ENCODE measurements around the gene SLC7A14. TPM values are rescaled to one million over a fixed set of nuclear protein-coding genes. Genes with fewer than 3 reads are reported as not detected.

Gene SLC7A14
- total RNA-seq, 1 donor from 2014 or later = not detected

DNA sequence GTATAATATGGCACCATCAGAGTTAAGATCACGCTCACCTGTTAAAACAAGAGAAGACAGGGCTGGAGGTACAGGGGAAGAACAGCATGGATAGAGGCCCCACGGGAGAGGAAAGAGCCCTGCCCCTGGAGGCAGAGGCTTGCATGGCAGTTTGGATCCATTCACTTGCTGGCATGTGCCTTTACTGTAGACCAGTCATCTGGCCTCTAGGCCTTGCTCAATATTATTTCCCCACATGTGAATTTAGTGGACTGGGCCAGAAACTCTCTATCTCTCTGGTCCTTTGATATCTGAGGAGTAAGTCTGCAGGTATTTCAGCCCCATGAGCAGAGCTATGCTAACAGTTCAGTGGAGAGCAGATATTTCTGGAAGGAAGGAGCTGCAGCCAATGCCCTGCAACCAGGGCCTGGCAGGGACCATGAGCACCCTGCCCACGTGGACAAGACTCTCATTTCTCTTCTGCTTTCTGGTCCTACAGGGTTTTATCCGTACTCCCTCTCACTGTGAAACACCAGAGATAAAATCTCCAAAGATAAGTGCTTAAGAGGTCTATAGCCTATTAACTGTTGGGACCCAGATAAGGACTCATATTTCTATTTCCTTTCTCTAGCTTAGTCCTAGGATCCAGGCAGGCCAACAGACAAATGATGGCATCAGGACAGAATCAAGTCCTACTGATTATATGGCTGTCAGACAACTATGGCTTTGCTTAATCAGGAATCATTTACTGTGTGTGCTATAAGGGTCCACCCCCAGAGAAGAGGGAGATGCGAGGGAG, 102.2 kb downstream of the SLC7A14 start:
- Histone ChIP-seq H3K9ac (no peak overlapping the region), H3K36me3 (no peaks in the 10 kb centered on the region), H4K20me1 (ENCODE audit: low read depth) (no peaks in the 10 kb centered on the region), H3F3A (ENCODE audit: low read depth) (no peaks in the 10 kb centered on the region), H3K27ac (no peak overlapping the region), H3K27me3 (no peaks in the 10 kb centered on the region), H3K4me2 (no peak overlapping the region), H3K9me3 (ENCODE audit: low read depth) (no peaks in the 10 kb centered on the region), H2AFZ (replicated peaks) (no peak overlapping the region), H3K79me2 (ENCODE audit: low read depth) (no peaks in the 10 kb centered on the region), H3K4me1 (peaks cover 4% of the 10 kb centered on the region), H3K4me3 (no peak overlapping the region)
- Mint-ChIP-seq H3K4me1 (peaks cover 17% of the 10 kb centered on the region), H3K9me3 (peaks cover 8% of the 10 kb centered on the region), H3K4me3 (no peak overlapping the region), H3K36me3 (no peaks in the 10 kb centered on the region), H3K27me3 (ENCODE audit: insufficient read depth, low read depth) (peaks cover 8% of the 10 kb centered on the region), H3K27ac (peak overlapping the region; percentile 39)
- no peak for TF ChIP-seq EZH2 (IDR thresholded peaks at IDR 0.05)
- TF ChIP-seq, protein P1, sequence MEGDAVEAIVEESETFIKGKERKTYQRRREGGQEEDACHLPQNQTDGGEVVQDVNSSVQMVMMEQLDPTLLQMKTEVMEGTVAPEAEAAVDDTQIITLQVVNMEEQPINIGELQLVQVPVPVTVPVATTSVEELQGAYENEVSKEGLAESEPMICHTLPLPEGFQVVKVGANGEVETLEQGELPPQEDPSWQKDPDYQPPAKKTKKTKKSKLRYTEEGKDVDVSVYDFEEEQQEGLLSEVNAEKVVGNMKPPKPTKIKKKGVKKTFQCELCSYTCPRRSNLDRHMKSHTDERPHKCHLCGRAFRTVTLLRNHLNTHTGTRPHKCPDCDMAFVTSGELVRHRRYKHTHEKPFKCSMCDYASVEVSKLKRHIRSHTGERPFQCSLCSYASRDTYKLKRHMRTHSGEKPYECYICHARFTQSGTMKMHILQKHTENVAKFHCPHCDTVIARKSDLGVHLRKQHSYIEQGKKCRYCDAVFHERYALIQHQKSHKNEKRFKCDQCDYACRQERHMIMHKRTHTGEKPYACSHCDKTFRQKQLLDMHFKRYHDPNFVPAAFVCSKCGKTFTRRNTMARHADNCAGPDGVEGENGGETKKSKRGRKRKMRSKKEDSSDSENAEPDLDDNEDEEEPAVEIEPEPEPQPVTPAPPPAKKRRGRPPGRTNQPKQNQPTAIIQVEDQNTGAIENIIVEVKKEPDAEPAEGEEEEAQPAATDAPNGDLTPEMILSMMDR (IDR thresholded peaks at IDR 0.05) = peak; percentile 32
- DNase-seq (ENCODE audit: low spot score) = no peak

- Histone ChIP-seq H2AFZ (replicated peaks) (no peak overlapping the region), H4K20me1 (ENCODE audit: low read depth) (no peaks in the 10 kb centered on the region), H3K4me3 (no peak overlapping the region), H3K79me2 (ENCODE audit: low read depth) (no peaks in the 10 kb centered on the region), H3K27ac (no peak overlapping the region), H3K9ac (no peak overlapping the region), H3K36me3 (no peaks in the 10 kb centered on the region), H3K4me2 (no peak overlapping the region), H3K9me3 (ENCODE audit: low read depth) (no peaks in the 10 kb centered on the region), H3K4me1 (peaks cover 4% of the 10 kb centered on the region), H3K27me3 (no peaks in the 10 kb centered on the region), H3F3A (ENCODE audit: low read depth) (no peaks in the 10 kb centered on the region)
- Mint-ChIP-seq H3K27ac (no peak overlapping the region), H3K36me3 (no peaks in the 10 kb centered on the region), H3K4me1 (peaks cover 11% of the 10 kb centered on the region), H3K9me3 (peaks cover 8% of the 10 kb centered on the region), H3K27me3 (ENCODE audit: insufficient read depth, low read depth) (peaks cover 8% of the 10 kb centered on the region), H3K4me3 (no peak overlapping the region)
- DNase-seq (ENCODE audit: low spot score) = no peak
- TF ChIP-seq, protein P1 (IDR thresholded peaks at IDR 0.05) = no peak
- TF ChIP-seq EZH2phosphoT487 (IDR thresholded peaks at IDR 0.05) (no peak), EZH2 (IDR thresholded peaks at IDR 0.05) (no peak)
These were observed 103.7 kb downstream of the SLC7A14 start for GRCh38 chr3:170482199-170482598.

GRCh38 chr3:170480111-170480510, 105.8 kb downstream of the SLC7A14 start:
- no peak overlapping the region for H3K9ac ChIP-seq
- H4K20me1 ChIP-seq (ENCODE audit: low read depth) = no peaks in the 10 kb centered on the region
- H3K36me3 ChIP-seq = no peaks in the 10 kb centered on the region
- Mint-ChIP-seq H3K27me3 (ENCODE audit: insufficient read depth, low read depth) (peaks cover 2% of the 10 kb centered on the region), H3K4me1 (peaks cover 19% of the 10 kb centered on the region), H3K4me3 (no peak overlapping the region), H3K36me3 (no peaks in the 10 kb centered on the region), H3K9me3 (peaks cover 6% of the 10 kb centered on the region), H3K27ac (no peak overlapping the region)
- H3K79me2 ChIP-seq (ENCODE audit: low read depth) = no peaks in the 10 kb centered on the region
- H3F3A ChIP-seq (ENCODE audit: low read depth) = peaks cover 3% of the 10 kb centered on the region
- no peak for DNase-seq (ENCODE audit: low spot score)
- H3K4me3 ChIP-seq = no peak overlapping the region
- H3K9me3 ChIP-seq (ENCODE audit: low read depth) = no peaks in the 10 kb centered on the region
- H3K4me1 ChIP-seq = peaks cover 8% of the 10 kb centered on the region
- H2AFZ ChIP-seq (replicated peaks) = no peak overlapping the region
- no peak overlapping the region for H3K4me2 ChIP-seq
- TF ChIP-seq EZH2phosphoT487 (IDR thresholded peaks at IDR 0.05) (no peak), EZH2 (IDR thresholded peaks at IDR 0.05) (no peak)
- TF ChIP-seq, protein P1 (IDR thresholded peaks at IDR 0.05) = no peak
- no peaks in the 10 kb centered on the region for H3K27me3 ChIP-seq
- H3K27ac ChIP-seq = no peak overlapping the region

All from neural progenitor cell (in vitro differentiated cells).